ENCODE results near the gene RNASEH2C.
A peak's percentile ranks its signal among the peaks of the same experiment; 100 is the strongest.
"Not testable (repeated sequence)": the region's sequence is repeated elsewhere in the genome, so short reads cannot be mapped to it uniquely, and the experiment has no call there.

RNASEH2C gene

DNA sequence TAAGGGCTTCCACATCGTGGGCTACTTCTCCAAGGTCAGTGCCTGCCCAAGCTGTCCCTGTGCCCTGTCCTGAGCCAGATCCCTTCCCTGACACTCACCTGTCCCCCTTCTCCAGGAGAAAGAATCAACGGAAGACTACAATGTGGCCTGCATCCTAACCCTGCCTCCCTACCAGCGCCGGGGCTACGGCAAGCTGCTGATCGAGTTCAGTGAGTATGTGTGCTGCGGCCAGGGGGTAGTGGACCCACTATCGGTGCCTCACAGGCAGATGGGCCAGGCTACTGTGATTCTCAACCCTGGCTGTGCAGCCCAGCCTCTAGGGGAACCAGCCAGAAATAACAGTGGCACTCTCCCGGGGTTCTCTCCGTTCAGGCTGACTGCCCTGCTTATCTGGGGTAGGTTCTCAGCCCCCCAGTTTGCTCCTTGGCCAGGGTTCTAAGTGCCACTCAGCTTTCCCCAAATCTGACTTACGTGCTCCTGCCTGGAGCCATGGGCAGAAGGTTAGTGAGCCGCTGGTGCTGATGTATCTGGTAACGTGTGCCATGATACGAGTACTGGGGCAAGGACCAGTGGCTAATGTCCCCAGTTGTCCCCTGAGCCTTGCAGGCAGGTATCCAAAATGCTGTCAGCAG, 3.7 kb downstream of the RNASEH2C start:
- no peak for DNase-seq (ENCODE audit: low spot score)

DNA sequence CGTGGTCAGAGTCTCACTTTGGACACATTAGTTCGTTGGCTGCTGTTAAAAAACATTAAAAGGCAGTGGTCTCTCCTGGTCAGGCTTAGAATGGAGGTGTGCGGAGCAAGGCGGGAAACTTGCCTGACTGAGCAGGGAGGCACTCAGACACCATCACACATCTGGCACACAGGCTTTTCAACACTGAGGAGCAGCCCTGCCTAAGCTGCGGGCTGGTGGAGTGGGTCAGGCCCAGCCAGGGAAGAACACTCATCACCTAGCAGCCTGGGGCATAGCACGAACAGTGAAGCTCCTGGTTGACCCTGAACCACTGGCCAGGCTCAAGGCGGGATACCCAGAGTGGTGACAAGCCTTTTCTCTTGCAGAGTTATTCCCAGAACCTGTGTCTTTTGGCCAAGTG, 4.3 kb downstream of the RNASEH2C start:
- DNase-seq (ENCODE audit: low spot score) = no peak

DNA sequence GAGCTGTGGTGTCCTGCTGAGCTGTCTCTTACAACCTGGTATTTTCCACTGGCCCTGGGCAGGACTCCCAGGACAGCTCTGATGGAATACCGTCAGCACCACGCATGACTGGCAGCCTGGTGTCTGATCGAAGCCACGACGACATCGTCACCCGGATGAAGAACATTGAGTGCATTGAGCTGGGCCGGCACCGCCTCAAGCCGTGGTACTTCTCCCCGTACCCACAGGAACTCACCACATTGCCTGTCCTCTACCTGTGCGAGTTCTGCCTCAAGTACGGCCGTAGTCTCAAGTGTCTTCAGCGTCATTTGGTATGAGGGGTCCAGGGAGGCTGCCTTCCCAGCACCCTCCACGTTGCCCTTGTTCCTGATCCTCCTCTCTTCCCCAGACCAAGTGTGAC, 6.2 kb downstream of the RNASEH2C start:
- DNase-seq (ENCODE audit: low spot score) = no peak

DNA sequence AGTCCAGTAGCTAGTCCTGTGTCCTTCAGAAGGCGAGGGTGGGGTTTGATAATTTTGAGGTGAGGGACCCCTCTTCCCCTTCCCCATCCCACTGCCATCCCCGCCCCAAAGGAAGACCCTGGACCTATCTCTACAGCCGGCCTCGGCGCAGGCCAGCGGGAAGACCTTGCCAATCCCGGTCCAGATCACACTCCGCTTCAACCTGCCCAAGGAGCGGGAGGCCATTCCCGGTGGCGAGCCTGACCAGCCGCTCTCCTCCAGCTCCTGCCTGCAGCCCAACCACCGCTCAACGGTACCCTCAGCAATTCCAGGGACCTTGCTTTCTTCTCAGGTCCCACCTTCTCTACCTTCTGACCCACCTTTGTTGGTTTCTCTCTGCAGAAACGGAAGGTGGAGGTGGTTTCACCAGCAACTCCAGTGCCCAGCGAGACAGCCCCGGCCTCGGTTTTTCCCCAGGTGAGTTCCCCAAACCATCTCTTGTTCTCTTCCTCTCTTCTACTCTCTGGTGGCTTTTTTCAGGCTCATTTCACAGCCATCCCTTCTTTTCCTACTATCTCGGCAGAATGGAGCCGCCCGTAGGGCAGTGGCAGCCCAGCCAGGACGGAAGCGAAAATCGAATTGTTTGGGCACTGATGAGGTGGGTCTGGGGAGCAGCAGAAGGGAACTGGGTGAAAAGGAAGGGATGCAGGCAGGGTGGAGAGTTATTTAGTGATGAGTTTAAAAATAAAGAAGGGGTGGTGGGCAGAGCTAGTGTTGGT, 7.2 kb downstream of the RNASEH2C start:
- DNase-seq (ENCODE audit: low spot score) = no peak

DNA sequence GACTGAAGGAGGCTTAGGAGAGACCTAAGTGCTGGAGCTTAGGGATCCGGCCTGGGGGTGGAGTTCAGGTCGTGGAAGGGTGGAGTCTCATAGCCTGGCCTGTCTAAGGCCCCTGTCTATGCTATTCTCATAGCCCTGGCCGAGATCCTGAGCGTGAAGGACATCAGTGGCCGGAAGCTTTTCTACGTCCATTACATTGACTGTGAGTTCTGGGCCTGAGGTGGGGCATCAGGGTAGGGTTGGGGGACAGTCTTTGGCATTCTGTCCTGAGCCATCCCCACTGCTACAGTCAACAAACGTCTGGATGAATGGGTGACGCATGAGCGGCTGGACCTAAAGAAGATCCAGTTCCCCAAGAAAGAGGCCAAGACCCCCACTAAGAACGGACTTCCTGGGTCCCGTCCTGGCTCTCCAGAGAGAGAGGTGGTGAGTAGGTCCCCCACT, 7.9 kb downstream of the RNASEH2C start:
- no peak for DNase-seq (ENCODE audit: low spot score)

DNA sequence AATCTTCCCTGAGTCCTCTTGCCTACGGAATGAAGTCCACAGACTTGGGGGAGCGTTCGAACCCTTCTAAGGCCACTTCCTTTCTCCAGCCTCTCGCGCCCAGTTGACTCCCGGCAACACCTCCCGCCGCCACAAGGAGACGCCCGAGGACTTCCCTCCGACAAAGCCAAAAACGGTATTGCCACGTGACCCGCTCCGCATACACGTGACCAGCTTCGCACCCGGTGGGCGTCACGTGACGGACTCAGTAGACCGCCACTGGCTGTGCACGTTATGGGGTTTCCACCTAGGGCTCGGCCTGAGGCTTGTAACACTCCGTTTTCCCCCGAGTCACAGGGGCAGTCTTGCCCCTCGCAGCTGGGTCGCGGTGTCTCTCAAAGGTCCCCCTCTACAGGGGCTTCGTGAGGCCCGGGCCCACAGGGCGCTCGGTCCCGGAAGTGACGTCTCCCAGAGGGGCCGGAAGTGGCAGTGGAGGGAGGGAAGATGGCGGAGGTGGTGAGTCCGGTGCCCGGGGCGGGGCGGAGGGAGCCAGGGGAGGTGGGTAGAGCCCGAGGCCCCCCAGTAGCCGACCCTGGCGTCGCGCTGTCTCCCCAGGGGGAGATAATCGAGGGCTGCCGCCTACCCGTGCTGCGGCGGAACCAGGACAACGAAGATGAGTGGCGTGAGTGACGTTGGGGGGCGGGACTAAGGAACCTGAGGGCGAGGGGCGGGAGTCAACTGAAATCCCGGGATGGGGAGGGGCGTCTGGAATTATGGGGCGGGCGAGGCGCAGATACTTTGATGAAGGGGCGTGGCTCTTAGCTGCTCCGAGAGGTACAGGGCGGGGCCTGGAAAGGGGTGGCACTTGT, 8.6 kb downstream of the RNASEH2C start, which contains the start of gene KAT5:
Gene KAT5 (plus strand): TSS at position 468 of the 848 bp plus-strand sequence. CDS start 16 bp downstream, at position 484.
- DNase-seq (ENCODE audit: low spot score) = peak; percentile 98

DNA sequence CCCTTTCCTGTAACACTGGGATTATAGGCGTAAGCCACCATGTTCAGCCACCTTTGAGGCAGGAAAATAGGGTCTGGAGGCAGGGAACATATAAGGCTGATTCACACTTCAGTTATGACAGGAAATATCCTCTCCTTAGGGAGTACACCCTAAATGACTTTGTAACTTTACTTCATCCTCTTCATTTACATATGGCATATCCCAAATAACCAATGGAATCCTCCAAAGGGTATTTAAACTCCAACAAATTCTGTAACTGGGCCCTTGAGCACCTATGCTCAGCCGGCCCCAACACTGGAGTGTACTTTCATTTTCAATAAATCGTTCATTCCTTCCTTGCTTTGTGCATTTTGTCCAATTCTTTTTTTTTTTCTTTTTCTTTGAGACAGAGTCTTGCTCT, 10.2 kb downstream of the RNASEH2C start:
- no peak for DNase-seq (ENCODE audit: low spot score)

DNA sequence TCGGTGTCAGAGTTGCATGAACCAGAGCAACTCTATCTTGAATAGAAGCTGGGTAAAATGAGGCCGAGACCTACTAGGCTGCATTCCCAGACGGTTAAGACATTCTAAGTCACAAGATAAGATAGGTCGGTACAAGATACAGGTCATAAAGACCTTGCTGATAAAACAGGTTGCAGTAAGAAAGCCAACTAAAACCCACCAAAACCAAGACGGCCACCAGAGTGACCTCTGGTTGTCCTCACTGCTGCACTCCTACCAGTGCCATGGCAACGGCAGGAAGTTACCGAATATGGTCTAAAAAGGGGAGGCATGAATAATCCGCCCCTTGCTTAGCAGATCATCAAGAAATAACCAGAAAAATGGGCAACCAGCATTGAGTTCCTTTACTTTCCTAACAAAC, 10.9 kb downstream of the RNASEH2C start:
- DNase-seq (ENCODE audit: low spot score) = no peak

DNA sequence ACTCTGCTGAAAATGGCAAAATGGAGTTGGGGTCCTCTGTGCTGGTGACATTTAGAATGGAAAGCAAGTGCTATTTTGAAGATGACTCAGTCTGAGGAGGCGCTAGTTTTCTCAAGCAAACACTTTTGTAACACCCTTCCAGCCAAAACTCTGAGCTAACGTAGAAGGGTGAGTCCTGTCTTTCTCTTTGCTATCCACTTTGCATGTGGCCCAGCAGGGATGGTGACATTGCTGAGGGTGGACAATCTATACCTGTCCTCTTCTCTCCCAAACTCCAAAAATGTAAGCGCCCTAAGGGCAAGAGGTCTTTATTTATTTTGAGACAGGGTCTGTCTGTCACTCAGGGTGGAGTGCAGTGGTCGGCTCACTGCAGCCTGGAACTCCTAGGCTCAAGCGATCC, 12.1 kb downstream of the RNASEH2C start:
- no peak for DNase-seq (ENCODE audit: low spot score)

DNA sequence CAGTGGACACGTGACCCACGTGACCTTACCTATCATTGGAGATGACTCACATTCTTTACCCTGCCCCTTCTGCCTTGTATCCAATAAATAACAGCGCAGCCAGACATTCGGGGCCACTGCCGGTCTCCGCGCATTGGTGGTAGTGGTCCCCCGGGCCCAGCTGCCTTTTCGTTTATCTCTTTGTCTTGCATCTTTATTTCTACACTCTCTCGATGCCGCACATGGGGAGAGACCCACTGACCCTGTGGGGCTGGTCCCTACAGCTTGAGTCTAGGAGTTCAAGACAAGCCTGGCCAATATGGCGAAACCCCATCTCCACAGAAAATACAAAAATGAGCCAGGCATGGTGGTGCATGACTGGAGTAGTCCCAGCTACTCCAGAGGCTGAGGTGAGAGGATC, 13.6 kb downstream of the RNASEH2C start:
- not testable (repeated sequence) for DNase-seq (ENCODE audit: low spot score)

DNA sequence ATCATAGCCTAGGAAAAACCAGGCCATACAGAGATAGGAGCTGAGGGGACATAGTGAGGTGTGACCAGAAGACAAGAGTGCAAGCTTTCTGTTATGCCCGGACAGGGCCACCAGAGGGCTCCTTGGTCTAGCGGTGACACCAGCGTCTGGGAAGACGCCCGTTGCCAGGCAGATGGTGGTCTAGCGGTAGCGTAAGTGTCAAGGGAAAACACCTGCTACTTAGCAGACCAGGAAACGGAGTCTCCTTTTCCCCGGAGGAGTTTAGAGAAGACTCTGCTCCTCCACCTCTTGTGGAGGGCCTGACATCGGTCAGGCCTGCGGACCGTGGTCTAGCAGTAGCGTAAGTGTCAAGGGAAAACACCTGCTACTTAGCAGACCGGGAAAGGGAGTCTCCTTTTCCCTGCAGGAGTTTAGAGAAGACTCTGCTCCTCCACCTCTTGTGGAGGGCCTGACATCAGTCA, 14.3 kb downstream of the RNASEH2C start:
- DNase-seq (ENCODE audit: low spot score) = peak; percentile 53

DNA sequence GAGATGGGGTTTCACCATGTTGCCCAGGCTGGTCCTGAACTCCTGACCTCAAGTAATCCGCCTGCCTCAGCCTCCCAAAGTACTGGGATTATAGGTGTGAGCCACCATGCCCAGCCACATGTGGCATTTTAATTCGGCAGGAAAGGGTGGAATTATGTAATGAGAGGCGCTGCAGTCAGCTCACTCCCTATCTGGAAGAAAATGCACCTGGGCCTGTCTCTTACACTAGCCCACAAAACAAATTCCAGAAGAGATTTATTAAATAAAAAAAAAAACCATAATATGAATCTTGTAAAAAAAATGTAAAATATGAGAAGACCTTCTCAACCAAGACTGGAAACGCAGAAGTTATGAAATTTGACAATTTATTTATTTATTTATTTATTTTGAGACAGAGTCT, 16.8 kb downstream of the RNASEH2C start:
- DNase-seq (ENCODE audit: low spot score) = no peak

DNA sequence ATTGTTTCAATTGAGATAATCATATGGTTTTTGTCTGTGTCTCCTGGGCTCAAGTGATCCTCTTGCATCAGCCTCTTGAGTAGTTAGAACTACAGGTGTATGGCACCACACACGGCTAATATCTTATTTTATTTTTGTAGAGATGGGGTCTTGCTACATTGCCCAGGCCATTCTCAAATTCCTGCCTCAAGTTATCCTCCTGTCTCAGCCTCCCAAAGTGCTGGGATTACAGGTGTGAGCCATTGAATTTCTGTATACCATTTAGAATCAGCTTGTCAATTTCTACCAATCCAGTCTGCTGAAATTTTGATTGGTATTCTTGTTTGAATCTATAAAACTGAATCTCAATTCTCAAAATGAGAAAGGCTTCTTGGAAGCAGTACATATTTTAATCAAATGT, 18.9 kb downstream of the RNASEH2C start:
- DNase-seq (ENCODE audit: low spot score) = no peak

DNA sequence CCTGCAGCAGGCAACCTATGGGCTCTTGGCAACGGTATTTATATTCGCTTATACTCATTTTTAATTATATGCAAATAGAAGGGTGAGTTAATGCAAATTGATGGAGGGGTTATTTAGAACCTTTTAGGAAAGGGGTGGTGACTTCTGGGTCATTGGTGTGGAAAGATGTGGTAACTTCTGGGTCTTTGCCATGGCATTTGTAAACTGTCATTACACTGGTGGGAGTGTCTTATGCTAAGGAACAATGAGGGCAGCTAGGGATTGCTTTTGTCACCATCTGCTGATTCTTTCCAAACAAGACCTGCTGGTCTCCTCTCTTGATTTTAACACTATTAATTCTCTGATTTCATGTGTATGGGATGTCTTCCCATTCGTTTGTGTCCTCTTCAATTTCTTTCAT, 20.2 kb downstream of the RNASEH2C start:
- DNase-seq (ENCODE audit: low spot score) = peak; percentile 25

DNA sequence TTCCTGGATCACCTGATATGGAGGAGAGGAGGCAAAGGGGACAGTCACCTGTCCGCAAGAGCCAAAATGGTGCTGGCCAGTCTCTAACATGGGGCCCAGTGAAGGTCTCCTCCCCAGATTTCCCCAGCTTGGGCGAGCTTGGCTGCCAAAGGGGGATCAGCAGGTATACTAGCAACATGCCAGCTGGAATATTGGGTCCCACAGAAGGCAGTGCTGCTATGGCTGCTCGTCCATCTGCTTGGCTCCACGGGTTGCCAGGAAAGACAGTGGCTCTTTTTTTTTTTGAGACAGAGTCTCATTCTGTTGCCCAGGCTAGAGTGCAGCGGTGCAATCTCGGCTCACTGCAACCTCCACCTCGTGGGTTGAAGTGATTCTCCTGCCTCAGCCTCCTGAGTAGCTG, 21.3 kb downstream of the RNASEH2C start:
- DNase-seq (ENCODE audit: low spot score) = no peak

DNA sequence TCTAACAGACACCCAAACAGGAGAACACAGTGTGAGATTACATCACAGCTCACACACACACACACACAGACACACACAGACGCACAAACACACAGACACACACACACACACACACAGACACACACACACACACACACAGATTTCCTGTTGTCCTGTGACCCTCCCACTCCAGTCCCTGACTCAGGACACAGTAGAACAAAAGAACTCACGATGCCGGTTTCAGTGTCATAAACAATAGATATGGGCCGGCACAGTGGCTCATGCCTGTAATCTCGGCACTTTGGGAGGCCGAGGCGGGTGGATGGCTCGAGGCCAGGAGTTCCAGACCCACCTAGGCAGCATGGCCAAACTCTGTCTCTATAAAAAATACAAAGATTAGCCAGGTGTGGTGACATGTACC, 22.4 kb downstream of the RNASEH2C start:
- DNase-seq (ENCODE audit: low spot score) = no peak

DNA sequence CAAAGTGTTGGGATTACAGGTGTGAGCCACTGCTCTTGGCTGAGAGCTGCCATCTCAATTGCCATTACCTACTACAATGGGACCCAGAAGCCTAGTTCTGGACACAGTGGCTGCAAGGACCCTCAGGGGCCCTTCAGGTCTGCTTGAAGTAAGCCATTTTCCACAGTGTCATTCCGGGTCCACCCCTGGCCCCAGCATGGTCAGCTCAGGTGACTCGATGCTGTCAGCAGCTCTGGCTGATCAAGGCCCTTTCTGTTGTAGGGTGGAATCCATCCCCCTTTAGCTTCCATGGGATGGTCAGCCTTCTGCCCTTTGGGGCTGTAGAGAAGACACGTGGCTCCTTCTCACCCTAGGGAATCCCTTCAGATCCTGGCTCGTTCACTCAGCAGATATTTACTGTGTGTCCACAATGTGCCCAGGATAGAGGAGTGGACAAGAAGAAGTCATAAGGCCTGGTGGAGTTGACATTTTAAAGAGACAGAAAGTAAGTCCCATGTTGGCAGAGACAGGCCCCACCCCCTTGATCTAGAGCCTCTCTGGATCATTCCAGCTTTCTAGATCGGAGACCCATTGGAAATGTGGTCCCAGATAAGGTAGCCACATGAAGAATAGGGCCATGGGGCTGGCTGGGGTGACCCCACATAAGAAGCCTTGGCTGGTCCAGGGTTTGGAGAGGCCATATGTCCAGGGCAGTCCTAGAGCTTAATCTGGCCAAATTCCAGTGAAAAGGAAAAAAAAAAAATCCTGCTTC, 23.6 kb downstream of the RNASEH2C start:
- no peak for DNase-seq (ENCODE audit: low spot score)

DNA sequence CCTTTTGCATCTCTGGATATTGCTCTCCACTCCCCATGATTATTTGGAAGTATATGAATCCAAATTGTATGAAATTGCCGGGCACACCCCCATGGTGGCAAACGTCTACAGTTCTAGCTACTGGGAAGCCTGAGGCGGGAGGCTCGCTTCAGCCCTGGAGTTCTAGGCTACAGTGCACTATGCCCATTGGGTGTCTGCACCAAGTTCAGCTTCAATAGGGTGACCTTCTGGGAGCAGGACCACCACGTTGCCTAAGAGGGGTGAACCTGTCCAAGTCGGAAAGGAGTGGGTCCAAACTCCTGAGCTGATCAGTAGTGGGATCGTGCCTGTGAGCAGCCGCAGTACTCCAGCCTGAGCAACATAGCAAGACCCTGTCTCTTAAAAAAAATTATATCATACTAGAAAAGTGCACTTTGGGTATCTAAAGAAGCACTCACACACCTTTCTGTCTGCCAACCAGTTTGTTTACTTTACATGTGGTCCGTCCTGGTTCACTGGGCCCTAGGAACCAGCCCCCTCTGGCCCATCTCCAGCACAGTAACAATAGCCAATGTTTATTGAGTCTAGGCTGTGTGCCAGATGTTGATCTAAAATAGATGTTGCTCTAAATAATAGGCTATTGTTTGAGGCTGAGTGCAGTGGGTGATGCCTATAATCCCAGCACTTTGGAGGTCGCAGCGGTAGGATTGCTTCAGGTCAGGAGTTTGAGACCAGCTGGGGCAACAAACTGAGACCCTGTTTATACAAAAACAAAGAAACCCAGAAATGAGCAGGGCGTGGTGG, 24.9 kb downstream of the RNASEH2C start:
- peak; percentile 81 for DNase-seq (ENCODE audit: low spot score)

DNA sequence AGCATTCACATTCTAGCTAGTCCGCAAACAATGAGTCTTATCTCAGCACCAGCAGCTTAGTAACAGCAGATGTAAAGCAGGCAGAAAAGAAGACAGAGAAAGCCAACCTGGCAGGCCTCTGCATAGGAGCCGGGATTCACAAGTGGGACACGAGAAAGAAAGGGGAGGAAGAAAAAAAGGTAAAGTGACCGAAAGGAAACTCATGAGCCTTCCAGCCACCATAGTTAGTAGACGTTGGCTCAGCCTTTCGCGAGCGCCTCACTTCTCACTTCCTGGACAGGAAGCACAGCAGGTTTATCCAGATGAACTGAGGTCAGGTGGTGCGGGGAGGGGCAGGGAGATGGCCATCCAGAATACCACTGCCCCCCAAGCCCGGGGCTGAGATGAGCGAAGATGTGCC, 28.2 kb downstream of the RNASEH2C start:
- DNase-seq (ENCODE audit: low spot score) = no peak

DNA sequence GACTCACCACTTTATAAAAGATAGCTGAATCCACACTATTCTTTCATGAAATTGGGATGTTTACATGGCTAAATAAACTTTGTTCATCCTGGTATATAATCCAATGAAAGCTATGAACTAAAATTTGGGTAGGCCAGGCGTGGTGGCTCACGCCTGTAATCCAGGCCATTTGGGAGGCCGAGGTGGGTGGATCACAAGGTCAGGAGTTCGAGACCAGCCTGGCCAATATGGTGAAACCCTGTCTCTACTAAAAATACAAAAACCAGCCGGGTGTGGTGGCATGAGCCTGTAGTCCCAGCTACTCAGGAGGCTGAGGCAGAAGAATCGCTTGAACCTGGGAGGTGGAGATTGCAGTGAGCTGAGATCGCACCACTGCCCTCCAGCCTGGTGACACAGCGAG, 28.8 kb downstream of the RNASEH2C start:
- not testable (repeated sequence) for DNase-seq (ENCODE audit: low spot score)

DNA sequence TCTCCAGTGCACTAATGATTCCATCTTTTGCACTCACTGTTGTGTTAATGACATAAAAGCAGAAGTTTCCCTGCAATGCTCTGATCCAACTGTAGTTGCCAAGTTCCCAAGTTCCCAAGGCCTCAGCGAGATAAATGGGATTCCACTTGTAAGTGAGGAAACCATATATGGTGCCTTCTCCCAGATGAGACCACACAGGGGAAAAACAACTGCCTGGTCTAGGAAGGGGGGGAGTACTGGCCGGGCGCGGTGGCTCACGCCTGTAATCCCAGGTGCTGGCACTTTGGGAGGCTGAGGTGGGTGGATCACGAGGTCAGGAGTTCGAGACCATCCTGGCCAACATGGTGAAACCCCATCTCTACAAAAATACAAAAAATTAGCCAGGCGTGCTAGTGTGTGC, 34.6 kb downstream of the RNASEH2C start:
- DNase-seq (ENCODE audit: low spot score) = no peak
